HG03565 (cell line): ENCODE data around the gene PLCL2.
"Not testable (repeated sequence)": the region's sequence is repeated elsewhere in the genome, so short reads cannot be mapped to it uniquely, and the experiment has no call there.

Experiments
- ATAC-seq: cut with Tn5 transposase; IDR thresholded peaks from one replicate; pipeline ENCODE4 v1.9.1; 2021; ENCODE audit warnings: mild to moderate bottlenecking, moderate library complexity; ENCODE audit not compliant: unreplicated experiment

PLCL2 gene

DNA sequence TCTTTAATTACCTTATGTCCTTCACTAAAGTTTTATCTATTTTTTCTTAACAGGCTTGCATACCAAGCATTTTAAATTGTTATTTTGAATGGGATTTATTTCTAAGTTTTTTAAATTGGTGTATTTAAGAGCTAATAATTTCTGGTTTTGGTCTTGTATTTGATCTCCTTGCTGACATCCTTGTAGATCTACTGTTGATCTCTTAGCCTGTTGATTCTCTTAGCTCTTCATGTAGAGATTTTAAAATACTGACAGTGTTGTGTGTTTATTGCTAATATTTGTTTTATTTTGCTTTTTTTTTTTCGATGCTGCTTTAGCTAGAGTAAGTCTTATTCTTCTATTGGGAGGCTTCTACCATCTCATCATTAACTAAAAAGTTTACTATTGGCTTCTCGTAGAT, 65.5 kb downstream of the PLCL2 start:
- ATAC-seq, result no peak

DNA sequence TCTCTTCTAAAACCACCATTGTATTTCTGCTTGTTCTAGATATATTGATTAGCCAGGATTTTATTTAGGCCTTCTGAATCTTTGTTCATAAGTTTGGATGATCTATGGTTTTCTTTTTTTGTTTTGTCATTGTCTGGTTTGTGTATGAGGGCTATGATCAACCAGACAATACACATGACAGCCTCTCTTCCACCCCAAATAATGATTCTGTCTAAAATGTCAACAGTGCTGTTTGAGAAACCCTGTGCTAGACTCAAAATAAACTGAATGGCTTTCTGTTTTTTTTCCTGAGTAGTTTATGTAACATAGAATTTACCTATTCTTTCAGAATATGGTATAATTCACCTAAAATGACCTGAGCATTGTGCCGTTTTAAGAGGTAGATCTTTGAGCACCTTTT, 66.1 kb downstream of the PLCL2 start:
- no peak for ATAC-seq

DNA sequence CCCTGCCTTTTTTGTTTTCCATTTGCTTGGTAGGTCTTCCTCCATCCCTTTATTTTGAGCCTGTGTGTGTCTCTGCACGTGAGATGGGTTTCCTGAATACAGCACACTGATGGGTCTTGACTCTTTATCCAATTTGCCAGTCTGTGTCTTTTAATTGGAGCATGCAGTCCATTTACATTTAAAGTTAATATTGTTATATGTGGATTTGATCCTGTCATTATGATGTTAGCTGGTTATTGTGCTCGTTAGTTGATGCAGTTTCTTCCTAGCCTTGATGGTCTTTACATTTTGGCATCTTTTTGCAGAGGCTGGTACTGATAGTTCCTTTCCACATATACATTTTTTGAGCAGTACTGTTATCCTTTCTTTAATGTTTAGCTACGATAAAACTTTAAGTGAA, 73.1 kb downstream of the PLCL2 start:
- not testable (repeated sequence) for ATAC-seq

DNA sequence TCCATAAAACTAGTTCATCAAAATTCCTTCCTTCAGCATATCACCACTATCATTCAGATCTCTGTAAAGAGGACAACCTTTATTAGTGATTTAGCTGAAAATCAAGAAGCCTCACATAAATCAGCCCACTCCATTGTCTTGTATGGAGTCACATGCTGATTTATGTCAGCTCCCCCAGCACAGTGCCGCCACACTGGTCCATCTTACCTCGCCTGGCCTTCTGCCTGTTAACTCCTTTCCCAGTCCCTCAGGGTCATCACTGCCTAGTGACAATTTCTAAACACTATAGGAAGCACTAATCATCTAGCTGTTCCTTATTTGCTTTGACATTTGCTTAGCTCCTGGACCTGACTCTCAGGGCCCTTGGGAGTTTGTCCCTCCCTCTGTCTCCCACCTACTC, 75.4 kb downstream of the PLCL2 start:
- ATAC-seq, result no peak

DNA sequence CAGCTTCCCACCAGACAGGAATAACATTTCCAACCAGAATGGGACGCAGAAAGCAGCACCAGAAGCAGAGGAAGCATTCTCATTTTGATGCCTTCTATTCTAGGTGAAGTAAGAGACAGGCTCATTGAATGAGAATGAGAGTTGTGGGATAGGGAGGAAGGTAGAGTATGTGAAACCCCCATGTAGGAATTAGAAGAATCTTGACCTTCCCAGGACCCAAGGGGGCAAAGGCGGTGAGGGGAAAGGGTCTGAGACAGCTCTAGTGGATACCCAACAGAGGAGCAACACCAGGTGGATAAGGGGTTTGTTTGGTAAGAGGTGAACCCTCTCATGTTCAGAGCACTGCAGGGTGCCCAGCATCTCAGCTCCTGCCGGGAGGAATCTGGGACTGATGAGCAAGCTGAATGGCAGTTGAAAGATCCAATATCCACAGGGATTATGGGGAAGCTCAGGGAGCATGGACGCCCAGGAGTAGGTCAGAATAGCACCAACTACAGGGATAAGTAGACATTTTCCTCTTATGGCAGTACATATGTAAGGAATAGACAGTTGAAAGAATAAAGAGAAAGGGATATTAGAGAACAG, 77.0 kb downstream of the PLCL2 start:
- no peak for ATAC-seq

DNA sequence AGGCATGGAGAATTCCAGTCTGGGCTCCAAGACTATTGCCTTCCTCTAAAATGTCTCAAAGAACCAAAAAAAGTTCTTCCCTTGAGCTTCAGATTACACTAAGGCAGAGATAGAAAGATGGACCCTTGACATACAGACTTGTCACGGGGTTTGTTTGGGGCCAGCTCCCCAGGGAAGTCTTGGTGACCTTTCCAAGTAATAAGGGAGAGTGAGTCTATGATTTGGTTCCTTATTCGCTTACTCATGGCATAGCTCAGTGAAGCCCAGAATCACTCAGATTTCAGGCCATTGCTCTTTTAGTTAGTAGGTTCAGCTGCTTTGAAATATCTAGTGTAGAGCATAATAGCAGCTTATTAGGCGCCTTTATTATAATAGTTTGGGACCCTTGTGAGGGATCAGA, 90.3 kb downstream of the PLCL2 start:
- no peak for ATAC-seq

DNA sequence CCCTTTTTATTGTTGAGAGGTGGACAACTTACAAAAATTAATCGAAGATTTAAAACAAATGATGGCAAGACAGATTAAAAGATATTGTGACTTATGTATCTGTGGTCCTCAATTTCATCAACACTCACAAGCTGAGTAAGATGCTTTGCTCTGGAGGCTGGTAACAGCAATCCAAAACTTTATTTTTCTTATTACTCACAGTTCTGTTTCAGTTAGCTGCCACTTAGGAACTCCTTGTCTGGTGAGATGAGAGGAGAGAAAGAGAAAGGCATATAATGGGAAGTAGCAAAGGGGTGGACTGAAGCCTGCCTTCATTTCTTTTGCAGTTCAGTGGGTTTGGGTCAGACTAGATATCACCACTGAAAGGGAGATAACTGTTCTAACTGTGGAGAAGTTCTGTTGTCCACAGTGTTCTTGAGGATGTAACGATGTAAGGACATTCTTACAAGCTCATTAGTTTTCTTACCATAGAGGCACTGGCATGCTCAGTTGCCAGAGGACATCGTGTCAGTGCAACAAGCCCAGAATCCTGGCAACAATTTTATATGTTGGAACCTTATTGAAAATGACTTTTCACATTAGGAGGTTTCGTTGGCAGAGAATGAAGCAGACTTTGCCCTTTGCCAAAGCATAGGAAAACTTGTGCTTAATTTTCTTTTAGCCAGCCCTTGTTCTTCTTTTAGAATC, 93.6 kb downstream of the PLCL2 start:
- ATAC-seq, result no peak

DNA sequence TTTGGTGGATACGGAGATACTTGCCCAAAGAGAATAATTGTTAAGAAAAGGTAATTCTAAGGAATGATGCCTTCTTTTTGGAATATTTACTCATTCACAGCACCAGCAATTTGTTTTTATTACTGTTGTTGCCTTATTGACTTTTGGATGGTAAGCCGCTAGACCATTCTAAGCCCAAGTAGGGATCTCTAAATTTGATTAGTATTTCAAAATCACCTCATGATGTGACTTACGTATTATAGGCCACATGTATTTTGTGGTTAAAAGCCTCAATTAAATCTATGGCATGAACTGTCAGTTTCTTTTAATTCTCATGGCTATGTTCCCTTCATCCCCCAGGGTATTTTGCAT, 94.1 kb downstream of the PLCL2 start:
- no peak for ATAC-seq

DNA sequence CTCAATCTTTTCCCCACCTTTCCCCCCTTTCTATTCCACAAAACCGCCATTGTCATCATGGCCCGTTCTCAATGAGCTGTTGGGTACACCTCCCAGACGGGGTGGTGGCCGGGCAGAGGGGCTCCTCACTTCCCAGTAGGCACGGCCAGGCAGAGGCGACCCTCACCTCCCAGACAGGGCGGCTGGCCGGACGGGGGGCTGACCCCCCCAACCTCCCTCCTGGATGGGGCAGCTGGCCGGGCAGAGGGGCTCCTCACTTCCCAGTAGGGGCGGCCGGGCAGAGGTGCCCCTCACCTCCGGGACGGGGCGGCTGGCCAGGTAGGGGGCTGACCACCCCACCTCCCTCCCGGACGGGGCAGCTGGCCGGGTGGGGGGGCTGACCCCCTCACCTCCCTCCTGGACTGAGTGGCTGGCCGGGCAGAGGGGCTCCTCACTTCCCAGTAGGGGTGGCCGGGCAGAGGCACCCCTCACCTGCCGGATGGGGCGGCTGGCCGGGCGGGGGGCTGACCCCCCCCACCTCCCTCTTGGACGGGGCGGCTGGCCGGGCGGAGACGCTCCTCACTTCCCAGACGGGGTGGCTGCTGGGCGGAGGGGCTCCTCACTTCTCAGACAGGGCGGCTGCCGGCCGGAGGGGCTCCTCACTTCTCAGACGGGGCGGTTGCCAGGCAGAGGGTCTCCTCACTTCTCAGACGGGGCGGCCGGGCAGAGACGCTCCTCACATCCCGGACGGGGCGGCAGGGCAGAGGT, 95.2 kb downstream of the PLCL2 start:
- ATAC-seq, result not testable (repeated sequence)

DNA sequence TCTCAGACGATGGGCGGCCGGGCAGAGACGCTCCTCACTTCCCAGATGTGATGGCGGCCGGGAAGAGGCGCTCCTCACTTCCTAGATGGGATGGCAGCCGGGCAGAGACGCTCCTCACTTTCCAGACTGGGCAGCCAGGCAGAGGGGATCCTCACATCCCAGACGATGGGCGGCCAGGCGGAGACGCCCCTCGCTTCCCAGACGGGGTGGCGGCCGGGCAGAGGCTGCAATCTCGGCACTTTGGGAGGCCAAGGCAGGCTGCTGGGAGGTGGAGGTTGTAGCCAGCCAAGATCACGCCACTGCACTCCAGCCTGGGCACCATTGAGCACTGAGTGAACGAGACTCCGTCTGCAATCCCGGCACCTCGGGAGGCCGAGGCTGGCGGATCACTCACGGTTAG, 95.8 kb downstream of the PLCL2 start:
- ATAC-seq, result not testable (repeated sequence)

DNA sequence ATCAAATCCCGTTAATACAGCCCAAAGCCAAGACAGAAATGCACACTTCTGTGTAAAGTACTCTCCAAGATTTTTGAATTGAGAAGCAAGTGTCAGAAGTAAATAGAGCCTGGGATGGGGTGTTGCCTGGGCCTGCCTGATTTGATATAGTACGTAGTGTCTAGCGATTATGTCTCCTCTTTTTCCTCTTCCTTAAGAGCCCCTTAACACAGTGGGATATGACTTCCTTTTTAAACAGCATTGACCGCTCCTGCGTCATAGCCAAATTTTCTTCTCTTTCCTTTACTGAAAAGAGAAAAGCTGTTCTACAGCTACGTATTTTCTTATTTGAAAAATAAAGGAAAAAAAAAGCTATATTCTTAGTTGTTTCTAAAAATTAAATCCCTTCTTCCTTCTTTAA, 97.7 kb downstream of the PLCL2 start:
- ATAC-seq, result no peak

DNA sequence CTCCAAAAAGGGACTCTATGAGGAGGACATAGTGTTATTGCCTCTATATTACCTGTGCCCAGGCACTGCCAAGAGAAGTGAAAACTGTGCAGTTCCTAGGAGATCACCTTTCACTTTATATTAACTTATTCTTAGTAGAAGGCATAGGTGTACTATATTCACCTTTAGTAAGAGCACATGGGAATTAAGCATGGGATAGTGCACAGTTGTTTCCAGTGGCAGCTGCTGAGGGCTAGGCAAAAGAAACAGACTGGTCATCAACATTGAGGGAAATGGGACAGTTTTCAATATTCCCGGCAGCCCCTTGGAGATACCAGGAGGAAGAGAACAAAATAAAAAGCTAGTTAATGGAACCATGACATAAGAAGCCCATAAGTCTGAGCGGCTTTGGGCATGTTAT, 100.9 kb downstream of the PLCL2 start:
- ATAC-seq, result no peak

DNA sequence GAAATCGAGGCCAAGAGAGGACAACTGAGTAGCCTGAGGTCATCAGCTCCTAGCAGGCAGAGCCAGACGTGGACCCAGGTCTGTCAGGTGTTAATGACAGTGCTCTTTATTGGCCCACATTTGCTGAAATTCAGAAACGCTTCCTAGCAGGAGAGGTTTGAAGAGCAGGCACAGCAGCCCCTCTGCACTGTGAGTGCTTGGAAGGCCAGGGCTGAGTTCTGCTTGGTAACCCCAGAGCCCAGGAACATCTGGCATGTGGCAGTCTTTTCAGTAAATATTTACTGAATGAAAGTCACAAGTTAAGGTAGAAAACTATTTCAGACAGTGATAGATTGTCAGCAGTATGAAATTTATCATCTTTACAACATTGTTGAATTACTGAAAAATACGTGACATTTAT, 102.4 kb downstream of the PLCL2 start:
- no peak for ATAC-seq

DNA sequence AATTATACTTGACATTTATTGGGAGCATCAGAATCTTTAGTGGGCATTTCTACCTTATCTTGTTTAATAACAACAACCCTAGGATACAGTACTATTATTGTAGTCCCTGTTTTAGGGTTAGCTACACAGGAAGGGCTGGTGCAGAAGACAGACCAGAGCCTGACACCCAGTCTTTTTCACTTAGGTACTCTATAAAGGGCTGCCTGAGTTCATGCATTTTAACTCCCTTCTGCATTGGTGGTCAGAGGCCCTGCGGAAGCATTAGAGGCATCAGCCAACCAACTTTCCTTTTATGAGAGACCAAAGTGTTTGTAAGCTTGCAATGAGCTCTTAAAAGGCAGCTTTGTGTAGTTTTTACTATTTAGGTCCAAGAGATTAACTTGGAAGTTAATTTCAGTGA, 105.4 kb downstream of the PLCL2 start:
- ATAC-seq, result no peak

DNA sequence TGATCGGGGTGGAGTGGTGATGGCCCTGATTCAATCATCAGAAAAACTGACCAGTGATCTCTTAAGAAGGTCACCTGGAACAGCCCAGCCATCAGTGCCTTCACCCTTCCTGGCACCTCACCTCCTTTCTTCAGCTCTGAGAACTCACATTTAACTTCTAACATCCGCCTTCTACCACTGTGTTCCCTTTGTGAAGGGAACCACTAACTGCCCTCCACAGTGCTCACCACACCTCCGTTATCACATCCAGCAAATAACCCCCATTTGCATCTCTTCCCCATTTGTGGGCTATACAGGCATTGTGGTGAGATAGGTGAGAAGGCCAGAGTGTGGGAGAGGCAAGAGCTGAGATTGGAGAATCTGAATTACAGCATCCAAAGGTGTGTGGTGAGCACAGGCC, 107.4 kb downstream of the PLCL2 start:
- ATAC-seq, result no peak

DNA sequence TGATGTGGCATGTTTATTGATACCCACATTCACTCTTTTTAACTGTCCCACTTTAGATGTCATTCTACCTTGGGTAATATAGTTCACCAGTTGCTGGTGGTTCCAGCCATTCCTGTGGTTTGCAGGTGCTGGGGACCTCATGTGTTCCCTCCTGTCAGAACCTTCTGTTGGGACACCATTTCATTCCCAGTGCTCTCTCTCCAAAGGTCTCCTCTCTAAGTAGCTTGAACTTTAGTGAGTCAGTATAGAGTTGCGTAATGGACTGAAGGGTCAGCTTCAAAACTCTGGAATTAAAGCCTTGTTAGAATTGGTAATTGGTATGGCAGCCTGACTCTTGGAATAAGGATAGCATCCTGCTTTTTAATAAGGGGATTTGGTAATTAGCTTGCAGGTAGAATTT, 108.5 kb downstream of the PLCL2 start:
- ATAC-seq, result no peak

DNA sequence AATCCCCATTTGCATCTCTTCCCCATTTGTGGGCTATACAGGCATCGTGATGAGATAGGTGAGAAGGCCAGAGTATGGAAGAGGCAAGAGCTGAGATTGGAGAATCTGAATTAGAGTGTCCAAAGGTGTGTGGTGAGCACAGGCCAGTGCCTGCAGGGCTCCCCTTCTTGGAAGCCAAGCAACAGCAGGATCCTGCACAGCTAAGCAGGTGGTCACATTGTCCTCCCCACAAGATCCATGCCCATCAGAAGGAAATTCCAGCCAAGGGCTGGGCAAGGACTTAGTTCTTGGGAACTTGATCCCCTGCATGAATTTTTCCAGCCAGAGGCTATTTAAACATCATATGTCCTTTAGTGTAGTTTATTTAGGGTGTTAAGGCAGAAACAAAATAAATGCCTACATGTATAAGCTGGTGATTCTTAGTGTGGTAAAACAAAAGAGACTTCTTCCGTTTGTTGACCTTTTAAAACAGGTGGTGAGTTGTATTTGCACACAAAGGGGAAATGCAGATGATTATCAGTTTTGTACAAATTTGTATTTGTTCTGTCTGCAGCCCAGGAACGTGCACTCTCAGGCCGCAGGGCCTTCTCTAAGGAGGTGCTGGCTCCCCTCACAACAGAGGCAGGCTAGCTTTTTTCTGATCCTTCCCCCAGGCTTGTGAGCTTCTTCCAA, 110.2 kb downstream of the PLCL2 start:
- no peak for ATAC-seq

DNA sequence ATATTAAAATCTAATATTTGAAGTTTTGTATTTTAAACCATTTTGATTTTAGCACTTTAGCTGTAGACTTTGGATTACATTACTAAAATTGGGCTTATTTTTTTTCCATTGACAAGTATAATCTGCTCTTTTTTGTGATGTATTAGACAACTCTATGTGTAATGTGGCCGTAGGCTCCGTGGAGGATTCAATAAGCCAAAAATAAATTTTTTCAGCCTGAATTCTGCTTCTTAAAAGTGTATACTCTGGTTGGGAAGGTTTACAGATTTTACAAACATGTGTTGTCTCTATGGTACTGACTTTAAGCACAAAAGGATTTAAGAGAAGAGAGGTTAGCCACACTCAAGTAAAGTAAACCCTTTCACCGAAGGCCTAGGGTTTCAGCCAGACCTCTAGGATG, 110.8 kb downstream of the PLCL2 start:
- ATAC-seq, result no peak

DNA sequence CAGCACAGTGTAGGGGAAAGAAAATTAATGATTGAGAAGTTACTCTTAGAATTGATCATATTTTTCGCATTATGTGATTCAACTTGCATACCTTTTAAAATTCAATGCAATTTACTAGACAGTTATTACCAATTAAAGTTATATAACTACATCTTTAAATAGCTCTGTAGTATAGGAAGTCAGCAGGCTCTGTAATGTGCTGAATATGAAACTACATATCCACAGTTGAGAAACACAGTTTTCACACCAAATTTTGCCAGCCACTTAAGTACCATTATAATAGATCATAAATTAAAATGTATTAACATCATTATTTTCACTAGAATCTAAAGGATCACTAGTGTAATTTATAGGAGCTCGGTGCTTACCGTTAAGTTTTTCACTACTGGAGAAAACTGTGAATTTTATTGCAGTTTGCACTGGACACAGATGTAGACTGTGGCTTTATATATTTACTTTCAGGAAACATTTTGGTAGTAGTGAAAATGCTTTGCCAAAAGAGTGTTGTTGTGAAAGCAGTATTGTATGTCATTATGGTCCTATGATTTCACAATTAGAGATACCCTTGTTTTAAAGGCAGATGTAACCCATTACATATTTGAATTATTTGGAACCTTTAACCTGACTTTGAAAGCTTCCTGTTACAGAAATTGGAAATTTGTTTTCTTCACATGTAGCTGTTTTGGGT, 113.6 kb downstream of the PLCL2 start:
- ATAC-seq, result no peak

DNA sequence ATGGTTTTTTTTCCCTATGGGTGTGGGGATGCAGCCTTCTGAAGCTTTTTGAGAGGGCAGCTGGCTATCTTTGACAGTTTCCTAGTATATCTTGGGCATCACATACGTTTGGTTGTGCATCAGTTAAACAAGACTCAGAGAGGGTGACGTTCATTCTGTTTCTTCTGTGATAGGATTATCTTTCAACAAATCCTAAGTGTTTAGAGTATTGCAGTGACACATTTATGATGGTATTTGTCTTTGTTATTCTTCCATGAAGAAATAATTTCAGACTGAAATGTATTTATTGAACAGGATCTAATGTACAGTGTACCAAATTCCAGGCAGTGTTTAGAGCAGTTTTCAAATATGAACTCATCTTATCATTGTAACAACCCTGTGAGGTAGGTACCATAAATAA, 114.4 kb downstream of the PLCL2 start:
- no peak for ATAC-seq

DNA sequence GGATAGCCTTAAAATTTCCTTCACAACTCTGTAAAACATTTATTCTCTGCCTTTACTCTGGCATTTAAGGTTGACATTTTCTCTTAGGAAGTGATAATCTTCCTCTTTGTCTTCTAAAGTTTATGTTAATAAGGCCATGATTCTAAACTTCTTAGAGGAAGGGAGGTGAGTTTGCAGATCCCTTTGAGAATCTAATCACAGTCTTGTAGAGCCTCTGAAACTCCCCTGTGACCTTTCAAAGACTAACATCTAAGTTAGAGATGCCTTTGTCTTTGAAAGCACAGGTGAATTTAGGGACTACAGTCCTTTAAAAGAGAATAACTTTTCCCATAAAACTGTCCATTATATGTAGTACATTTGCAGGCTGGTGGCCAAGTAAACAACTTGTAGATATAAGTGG, 115.1 kb downstream of the PLCL2 start:
- ATAC-seq, result no peak
